Activated B cell treated with CpG ODN at 0.5 μM for 24 hours (primary cell): ENCODE results near the gene RIPPLY2. TPM values are rescaled to one million over a fixed set of nuclear protein-coding genes. Genes with fewer than 3 reads are reported as not detected.

Experiments used
- ATAC-seq: fragments of 200-7000 bp; cut with Tn5 transposase; one replicate; pipeline ENCODE4 v1.10.0; 2021; ENCODE audit warnings: low read depth, mild to moderate bottlenecking, moderate library complexity
- CTCF ChIA-PET: fragments of 350-600 bp; sonication (Branson Sonifier 250); formaldehyde crosslinking; loops from one replicate; lab custom pipeline; 2021; ENCODE audit warnings: antibody characterized with exemption; lab: Charles Lee
- POLR2A ChIA-PET: fragments of 350-600 bp; sonication (Branson Sonifier 250); formaldehyde crosslinking; loops from one replicate; lab custom pipeline; 2021; ENCODE audit warnings: antibody characterized with exemption; lab: Charles Lee
- DNase-seq: peaks from one replicate; pipeline ENCODE4 v3.0.0; 2022
- H3K27ac Mint-ChIP-seq: one replicate; pipeline ENCODE4 v1.8.0; 2020; ENCODE audit warnings: mixed read lengths
- H3K27me3 Mint-ChIP-seq: one replicate; pipeline ENCODE4 v1.8.0; 2021; ENCODE audit warnings: mixed read lengths
- H3K36me3 Mint-ChIP-seq: one replicate; pipeline ENCODE4 v1.8.0; 2021; ENCODE audit warnings: low read depth, mixed read lengths
- H3K4me1 Mint-ChIP-seq: one replicate; pipeline ENCODE4 v1.8.0; 2021; ENCODE audit warnings: mixed read lengths
- H3K4me3 Mint-ChIP-seq: one replicate; pipeline ENCODE4 v1.8.0; 2020; ENCODE audit warnings: mild to moderate bottlenecking, mixed read lengths
- H3K9me3 Mint-ChIP-seq: one replicate; pipeline ENCODE4 v1.8.0; 2020; ENCODE audit warnings: mixed read lengths
- intact Hi-C: fragments of 100-400 bp; cut with micrococcal nuclease; formaldehyde crosslinking; loops from one replicate; pipeline ENCODE4 v1.15.1; 2024
- total RNA-seq: library from RNA; stranded (reverse); gene quantifications from 2 replicates; pipeline ENCODE4 v1.2.3, GENCODE V29; 2022
- TF ChIP-seq, protein P1 (sequence below): fragments of 200-600 bp; IDR thresholded peaks from one replicate; pipeline ENCODE4 v1.8.0; 2022; ENCODE audit warnings: antibody characterized with exemption, mild to moderate bottlenecking

Gene RIPPLY2
- total RNA-seq, 1 donor from 2014 or later: not detected

- Mint-ChIP-seq H3K4me3 (no peak overlapping the region), H3K9me3 (no peaks in the 10 kb centered on the region), H3K4me1 (peaks cover 13% of the 10 kb centered on the region), H3K36me3 (no peaks in the 10 kb centered on the region), H3K27me3 (peaks cover 28% of the 10 kb centered on the region), H3K27ac (no peak overlapping the region)
- intact Hi-C loops: no loop called here
- ATAC-seq (no peak), DNase-seq (no peak)
- TF ChIP-seq, protein P1, sequence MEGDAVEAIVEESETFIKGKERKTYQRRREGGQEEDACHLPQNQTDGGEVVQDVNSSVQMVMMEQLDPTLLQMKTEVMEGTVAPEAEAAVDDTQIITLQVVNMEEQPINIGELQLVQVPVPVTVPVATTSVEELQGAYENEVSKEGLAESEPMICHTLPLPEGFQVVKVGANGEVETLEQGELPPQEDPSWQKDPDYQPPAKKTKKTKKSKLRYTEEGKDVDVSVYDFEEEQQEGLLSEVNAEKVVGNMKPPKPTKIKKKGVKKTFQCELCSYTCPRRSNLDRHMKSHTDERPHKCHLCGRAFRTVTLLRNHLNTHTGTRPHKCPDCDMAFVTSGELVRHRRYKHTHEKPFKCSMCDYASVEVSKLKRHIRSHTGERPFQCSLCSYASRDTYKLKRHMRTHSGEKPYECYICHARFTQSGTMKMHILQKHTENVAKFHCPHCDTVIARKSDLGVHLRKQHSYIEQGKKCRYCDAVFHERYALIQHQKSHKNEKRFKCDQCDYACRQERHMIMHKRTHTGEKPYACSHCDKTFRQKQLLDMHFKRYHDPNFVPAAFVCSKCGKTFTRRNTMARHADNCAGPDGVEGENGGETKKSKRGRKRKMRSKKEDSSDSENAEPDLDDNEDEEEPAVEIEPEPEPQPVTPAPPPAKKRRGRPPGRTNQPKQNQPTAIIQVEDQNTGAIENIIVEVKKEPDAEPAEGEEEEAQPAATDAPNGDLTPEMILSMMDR: no peak
- CTCF ChIA-PET: interaction anchor here (0.7 kb wide), 1 partner anchor 35 kb away, joined by 4 read pairs; no protein-coding TSS in a partner anchor
- POLR2A ChIA-PET: no interaction called here
Measured at GRCh38 chr6:83849127-83849526, 4.0 kb upstream of the RIPPLY2 start.

DNA sequence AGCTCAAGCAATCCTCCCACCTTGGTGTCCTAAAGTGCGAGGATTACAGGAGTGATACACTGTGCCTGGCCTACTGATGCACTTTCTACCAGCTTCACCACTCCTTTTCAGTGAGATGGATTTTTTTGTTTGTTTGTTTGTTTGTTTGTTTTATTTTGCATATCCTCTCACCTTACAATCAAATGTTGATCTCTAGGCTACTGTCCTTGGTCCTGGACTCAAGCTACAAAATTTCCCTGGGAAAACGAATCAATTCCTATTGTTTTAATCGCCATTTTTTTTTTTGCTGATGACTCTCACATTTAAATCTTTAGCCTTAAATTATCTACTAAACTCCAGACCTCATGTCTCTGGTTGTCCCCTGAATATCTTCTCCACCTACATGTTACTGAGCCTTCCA lies 3.5 kb upstream of the RIPPLY2 start:
- DNase-seq: no peak
- H3K27ac Mint-ChIP-seq: no peak overlapping the region
- H3K36me3 Mint-ChIP-seq: no peaks in the 10 kb centered on the region
- peaks cover 14% of the 10 kb centered on the region for H3K4me1 Mint-ChIP-seq
- no peak for ATAC-seq
- ChIA-PET POLR2A (no interaction called here), CTCF (interaction anchor here (0.7 kb wide), 1 partner anchor 35 kb away, joined by 4 read pairs; no protein-coding TSS in a partner anchor)
- TF ChIP-seq, protein P1: no peak
- intact Hi-C loops: loop anchor here (10.0 kb wide), 2 partner anchors 655 to 1605 kb away; partner anchors contain the start of genes IBTK, PGM3 and RWDD2A
- no peaks in the 10 kb centered on the region for H3K9me3 Mint-ChIP-seq
- H3K27me3 Mint-ChIP-seq: peaks cover 33% of the 10 kb centered on the region
- H3K4me3 Mint-ChIP-seq: no peak overlapping the region

GRCh38 chr6:83852528-83853177 lies 507 bp upstream of the RIPPLY2 start:
- POLR2A ChIA-PET: no interaction called here

GRCh38 chr6:83854001-83854501 lies 891 bp downstream of the RIPPLY2 start:
- POLR2A ChIA-PET: no interaction called here
- no peak for DNase-seq
- Mint-ChIP-seq H3K27ac (no peak overlapping the region), H3K36me3 (no peaks in the 10 kb centered on the region), H3K27me3 (peaks cover 45% of the 10 kb centered on the region), H3K9me3 (no peaks in the 10 kb centered on the region), H3K4me1 (peaks cover 21% of the 10 kb centered on the region), H3K4me3 (peak overlapping the region; percentile 45)
- ATAC-seq: no peak
- intact Hi-C loops: loop anchor here (10.0 kb wide), 2 partner anchors 659 to 1609 kb away; partner anchors contain the start of genes IBTK, PGM3 and RWDD2A
- CTCF ChIA-PET: no interaction called here
- TF ChIP-seq, protein P1: no peak

More at GRCh38 chr6:83852528-83853177, 507 bp upstream of the RIPPLY2 start:
- TF ChIP-seq, protein P1: no peak
- DNase-seq: no peak
- Mint-ChIP-seq H3K27me3 (peaks cover 46% of the 10 kb centered on the region), H3K4me3 (peak overlapping the region; percentile 74), H3K36me3 (no peaks in the 10 kb centered on the region), H3K27ac (no peak overlapping the region), H3K4me1 (peaks cover 14% of the 10 kb centered on the region), H3K9me3 (no peaks in the 10 kb centered on the region)
- ATAC-seq: no peak
- CTCF ChIA-PET: no interaction called here
- intact Hi-C loops: loop anchor here (10.0 kb wide), 2 partner anchors 658 to 1608 kb away; partner anchors contain the start of genes IBTK, PGM3 and RWDD2A

GRCh38 chr6:83854766-83855165 lies 1.6 kb downstream of the RIPPLY2 start:
- intact Hi-C loops: loop anchor here (10.0 kb wide), 2 partner anchors 660 to 1610 kb away; partner anchors contain the start of genes IBTK, PGM3 and RWDD2A
- ChIA-PET POLR2A (no interaction called here), CTCF (no interaction called here)
- Mint-ChIP-seq H3K36me3 (peaks cover 2% of the 10 kb centered on the region), H3K27me3 (peaks cover 43% of the 10 kb centered on the region), H3K27ac (no peak overlapping the region), H3K9me3 (no peaks in the 10 kb centered on the region), H3K4me1 (peaks cover 25% of the 10 kb centered on the region), H3K4me3 (no peak overlapping the region)
- ATAC-seq (no peak), DNase-seq (no peak)
- TF ChIP-seq, protein P1: no peak
